Stomach (tissue), 9 donors: ENCODE measurements around the gene PKD2L1. TPM values are rescaled to one million over a fixed set of nuclear protein-coding genes. Genes with fewer than 3 reads are reported as not detected.

ENCODE experiments used
- DNase-seq, 2 donors: peaks; one replicate each; pipeline versions ENCODE4 v3.0.0 to v3.0.0-alpha.2; 2013 to 2019
- H3K27ac ChIP-seq, 5 donors: fragments of 200-600 bp in 4 of 5; sonication (generic) in 4 of 5; one replicate each; pipeline ENCODE4 v1.5.1; 2013 to 2019; ENCODE audit warnings: mild to moderate bottlenecking in 1 of 5, moderate library complexity in 1 of 5
- H3K27me3 ChIP-seq, 3 donors: fragments of 200-600 bp; sonication (generic); one replicate each; pipeline ENCODE4 v1.5.1; 2017 to 2019; ENCODE audit warnings: mixed run types in 1 of 3
- H3K36me3 ChIP-seq, 4 donors: fragments of 200-600 bp; sonication (generic); 1 replicate in 3 of 4; 2 replicates in 1 of 4; pipeline ENCODE4 v1.5.1; 2016 to 2019
- H3K4me1 ChIP-seq, 4 donors: fragments of 200-600 bp; sonication (generic); one replicate each; pipeline ENCODE4 v1.5.1; 2016 to 2019
- H3K4me3 ChIP-seq, 4 donors: fragments of 200-600 bp; sonication (generic) in 3 of 4; one replicate each; pipeline ENCODE4 v1.5.1; 2016 to 2019; ENCODE audit warnings: mild to moderate bottlenecking in 1 of 4
- H3K9me3 ChIP-seq, 4 donors: fragments of 200-600 bp; sonication (generic); one replicate each; pipeline ENCODE4 v1.5.1; 2016 to 2019
- CTCF ChIP-seq, 7 experiments: fragments of 450-650 bp in 4 of 7; fragments of 200-600 bp in 3 of 7; sonication (generic) in 3 of 7; IDR thresholded peaks; one replicate each; pipeline ENCODE4 v1.5.1; 2016 to 2019; ENCODE audit warnings: antibody characterized with exemption in 7 of 7, control low read depth in 2 of 7, mild to moderate bottlenecking in 1 of 7
- EP300 ChIP-seq: sonication (generic); formaldehyde crosslinking; IDR thresholded peaks from one replicate; pipeline ENCODE4 v1.6.1; 2017; ENCODE audit warnings: antibody characterized with exemption
- POLR2A ChIP-seq, 4 donors: fragments of 450-650 bp; IDR thresholded peaks; one replicate each; pipeline ENCODE4 v1.6.1; 2016; ENCODE audit warnings: antibody characterized with exemption in 4 of 4, control low read depth in 2 of 4, mild to moderate bottlenecking in 1 of 4, moderate library complexity in 1 of 4
- POLR2AphosphoS5 ChIP-seq, 3 donors: sonication (generic); formaldehyde crosslinking; IDR thresholded peaks; one replicate each; pipeline ENCODE4 v1.6.1; 2016; ENCODE audit warnings: antibody characterized with exemption in 3 of 3
- WGBS, 5 donors: extraction: QIAGEN DNeasy Blood & Tissue Kit in 3 of 5; methylation state at CpG; one replicate each; pipeline versions ENCODE4 v1.1.5 to v1.1.7; 2013 to 2018; 5-methylcytosine and 5-hydroxymethylcytosine counted together
- intact Hi-C: fragments of 100-400 bp; cut with DNase I; formaldehyde crosslinking; loops from one replicate; pipeline ENCODE4 v1.15.1; 2023; ENCODE audit warnings: low total_unique reads
- polyA plus RNA-seq, 3 donors: library from polyadenylated mRNA; stranded (reverse); fragments of 200-250 nt; gene quantifications; one replicate each; pipeline ENCODE4 v1.2.3, GENCODE V29; 2013
- total RNA-seq, 5 donors: library from RNA; depleted of rRNA; stranded (reverse); fragments of >200 nt; gene quantifications; one replicate each; pipeline versions ENCODE4 v1.1.0 to v1.2.3, GENCODE V29; 2014 to 2016
- donor health status: healthy with polysubstance abuse.
- donor health status: Bipolar disorder and iron deficiency.
- donor health status: healthy.

Gene PKD2L1
- total and polyA plus RNA-seq, 8 donors, result 0.23 to 0.89 TPM; not detected in 6

DNA sequence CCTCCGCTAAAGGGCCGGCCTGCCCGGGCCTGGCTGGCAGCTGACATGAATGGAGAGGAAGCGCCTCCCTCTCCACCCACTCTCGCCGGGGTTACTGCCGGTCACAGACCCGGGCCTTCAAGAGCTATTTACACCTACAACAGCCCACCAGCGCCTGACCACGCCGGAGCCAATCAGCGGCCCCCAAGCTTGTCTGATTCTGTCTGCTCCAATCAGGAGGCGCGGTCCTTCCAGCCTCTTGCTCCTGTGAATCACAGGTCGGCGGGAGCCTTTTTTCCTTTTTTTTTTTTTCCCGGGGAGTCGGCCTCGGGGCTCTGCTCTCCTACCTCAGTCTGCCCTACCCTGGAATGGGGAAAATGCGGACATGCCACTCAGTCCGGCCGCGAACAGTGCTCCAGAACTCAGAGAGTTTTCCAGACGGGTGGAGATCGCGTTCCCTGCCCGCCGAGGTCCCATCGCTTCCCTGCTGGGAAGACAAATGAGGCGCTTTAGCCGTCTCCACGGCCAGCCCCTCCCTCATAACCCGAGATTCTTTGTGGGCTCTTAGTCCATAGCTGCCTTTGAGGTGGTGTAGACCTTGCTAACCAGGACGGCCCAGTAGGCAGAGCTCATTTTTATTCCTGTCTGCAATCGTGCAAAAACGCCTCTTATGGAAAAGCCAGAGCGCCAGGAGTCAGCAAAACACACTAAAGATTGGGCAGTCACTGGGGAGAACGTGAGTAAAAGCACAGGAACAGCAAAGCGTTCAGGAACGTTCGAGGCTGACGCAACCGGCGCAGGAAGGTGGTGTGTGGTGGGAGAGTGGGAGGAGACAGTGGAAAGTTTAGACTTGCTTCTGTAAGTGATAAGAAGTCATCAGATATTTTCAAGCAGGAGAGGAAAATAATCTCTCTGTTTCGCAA, 43.5 kb upstream of the PKD2L1 start:
- 0 to 1% (median 0%) methylated on average over 45 of the region's 45 CpGs for WGBS, 5 donors
- H3K27ac ChIP-seq, result peak overlapping the region; percentile 81 to 97 (median 96)
- peak overlapping the region; percentile 45 to 63 (median 56) for H3K4me3 ChIP-seq
- no peaks in the 10 kb centered on the region for H3K9me3 ChIP-seq
- DNase-seq, result peak; percentile 96 to 99
- intact Hi-C loops, result no loop called here
- TF ChIP-seq POLR2A (IDR thresholded peaks at IDR 0.05) (peak in 1 of 4 donors; percentile 32), POLR2AphosphoS5 (IDR thresholded peaks at IDR 0.05) (peak; percentile 80 to 90 (median 86)), EP300 (peak; percentile 34), CTCF (IDR thresholded peaks at IDR 0.05) (no peak)
- peaks cover 43 to 62% (median 51%) of the 10 kb centered on the region in 4 donors for H3K4me1 ChIP-seq
- no peaks in the 10 kb centered on the region for H3K27me3 ChIP-seq
- no peaks in the 10 kb centered on the region for H3K36me3 ChIP-seq

DNA sequence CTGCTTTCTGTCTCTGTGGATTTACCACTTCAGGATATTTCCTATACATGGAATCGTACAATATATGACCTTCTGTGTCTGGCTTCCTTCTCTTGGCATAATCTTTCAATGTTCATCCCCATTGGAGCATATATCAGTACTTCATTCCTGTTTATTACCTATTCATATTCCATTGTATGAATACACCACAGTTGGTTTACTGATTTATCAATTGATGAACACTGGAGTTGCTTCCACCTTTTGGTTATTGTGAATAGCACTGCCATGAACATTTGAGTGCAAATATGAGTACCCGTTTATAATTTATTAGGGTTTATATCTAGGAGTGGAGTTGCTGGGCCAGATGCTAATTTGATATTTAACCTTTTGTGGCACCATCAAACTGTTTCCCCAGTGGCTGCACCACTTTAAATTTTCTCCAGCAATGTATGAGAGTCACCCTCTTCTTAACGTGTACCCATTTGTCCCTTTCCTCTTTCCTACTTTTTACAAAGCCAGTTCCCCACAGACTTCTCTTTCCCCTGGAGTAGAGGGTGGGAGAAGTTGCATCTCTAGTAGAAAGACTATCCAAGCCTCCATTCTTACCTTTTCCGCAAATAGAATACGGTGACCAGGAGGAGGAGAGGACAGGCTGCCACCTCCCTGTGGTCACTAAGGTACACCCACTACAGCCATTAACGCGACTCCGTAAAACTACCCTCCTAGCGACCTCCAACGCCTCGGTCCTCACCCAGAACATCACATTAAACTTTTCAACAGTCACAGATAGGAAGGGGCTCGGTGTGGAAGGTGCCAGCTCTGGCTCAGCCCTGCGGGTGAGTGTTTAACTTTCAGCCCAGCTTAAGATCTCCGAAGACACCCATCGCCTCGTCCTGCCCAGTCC, 42.6 kb upstream of the PKD2L1 start:
- H3K9me3 ChIP-seq, result no peaks in the 10 kb centered on the region
- intact Hi-C loops, result no loop called here
- peaks cover 43 to 62% (median 51%) of the 10 kb centered on the region in 4 donors for H3K4me1 ChIP-seq
- DNase-seq, result no peak
- H3K4me3 ChIP-seq, result peak overlapping the region; percentile 45 to 63 (median 56)
- no peaks in the 10 kb centered on the region for H3K27me3 ChIP-seq
- TF ChIP-seq EP300, result peak; percentile 30
- no peak for TF ChIP-seq CTCF (IDR thresholded peaks at IDR 0.05)
- H3K27ac ChIP-seq, result peak overlapping the region; percentile 81 to 97 (median 96)
- 13 to 21% (median 16%) methylated on average over 16 of the region's 16 CpGs for WGBS, 5 donors
- H3K36me3 ChIP-seq, result no peaks in the 10 kb centered on the region

GRCh38 chr10:100371482-100372027, 41.5 kb upstream of the PKD2L1 start:
- Histone ChIP-seq H3K27ac (peak overlapping the region; percentile 82 to 96 (median 94)), H3K9me3 (no peaks in the 10 kb centered on the region), H3K27me3 (no peaks in the 10 kb centered on the region), H3K4me1 (peaks cover 43 to 58% (median 51%) of the 10 kb centered on the region in 4 donors), H3K36me3 (no peaks in the 10 kb centered on the region), H3K4me3 (peak overlapping the region in 1 of 4 donors; percentile 18)
- no peak for TF ChIP-seq EP300
- 63 to 67% (median 67%) methylated on average over 10 of the region's 10 CpGs for WGBS, 5 donors
- DNase-seq, result no peak
- intact Hi-C loops, result no loop called here

DNA sequence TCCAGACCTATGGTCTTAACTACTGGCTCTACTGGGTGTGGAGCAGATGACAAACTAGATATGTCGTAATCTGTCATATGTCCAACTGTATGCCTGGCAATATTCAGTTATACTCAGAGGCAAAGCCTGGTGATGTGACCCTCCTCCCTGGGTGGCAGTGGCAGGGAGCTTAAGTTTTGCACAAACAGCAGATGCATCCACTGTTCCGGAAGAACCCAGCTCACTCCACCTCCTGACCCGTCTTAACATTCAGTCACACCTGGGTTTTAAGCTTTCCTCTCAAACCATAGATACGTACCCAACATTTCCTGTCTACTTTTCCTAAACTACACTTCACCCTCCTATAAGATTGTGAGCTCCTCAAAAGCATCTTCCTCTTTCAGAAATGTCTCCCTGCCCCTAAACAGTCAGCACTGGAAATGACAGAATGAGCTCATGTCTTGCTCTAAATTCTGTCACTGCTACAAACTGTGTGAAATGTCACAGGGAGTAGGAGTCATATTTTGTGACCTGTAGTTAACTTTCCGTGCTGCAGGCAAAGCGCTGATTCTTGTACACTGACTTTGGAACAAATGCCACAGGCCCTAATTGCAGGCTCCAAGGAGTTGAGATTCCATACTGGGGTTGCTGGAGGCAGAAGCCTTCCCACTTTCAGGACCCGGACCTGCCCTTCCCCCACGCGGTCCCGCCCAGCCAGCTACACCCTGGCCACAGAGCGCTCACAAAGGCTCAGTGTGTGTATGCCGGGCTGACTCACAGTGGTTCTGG, 40.9 kb upstream of the PKD2L1 start:
- no peak for TF ChIP-seq POLR2A (IDR thresholded peaks at IDR 0.05)
- peak; percentile 49 to 76 (median 66) for TF ChIP-seq POLR2AphosphoS5 (IDR thresholded peaks at IDR 0.05)
- peaks cover 43 to 59% (median 50%) of the 10 kb centered on the region in 4 donors for H3K4me1 ChIP-seq
- H3K36me3 ChIP-seq, result no peaks in the 10 kb centered on the region
- peak overlapping the region in 1 of 4 donors; percentile 18 for H3K4me3 ChIP-seq
- no peaks in the 10 kb centered on the region for H3K9me3 ChIP-seq
- 9 to 31% (median 15%) methylated on average over 12 of the region's 12 CpGs for WGBS, 5 donors
- peak overlapping the region; percentile 82 to 96 (median 94) for H3K27ac ChIP-seq
- H3K27me3 ChIP-seq, result no peaks in the 10 kb centered on the region
- peak; percentile 83 to 94 for DNase-seq
- intact Hi-C loops, result no loop called here
